ENCODE results near the gene JUN.

The JUN gene

DNA sequence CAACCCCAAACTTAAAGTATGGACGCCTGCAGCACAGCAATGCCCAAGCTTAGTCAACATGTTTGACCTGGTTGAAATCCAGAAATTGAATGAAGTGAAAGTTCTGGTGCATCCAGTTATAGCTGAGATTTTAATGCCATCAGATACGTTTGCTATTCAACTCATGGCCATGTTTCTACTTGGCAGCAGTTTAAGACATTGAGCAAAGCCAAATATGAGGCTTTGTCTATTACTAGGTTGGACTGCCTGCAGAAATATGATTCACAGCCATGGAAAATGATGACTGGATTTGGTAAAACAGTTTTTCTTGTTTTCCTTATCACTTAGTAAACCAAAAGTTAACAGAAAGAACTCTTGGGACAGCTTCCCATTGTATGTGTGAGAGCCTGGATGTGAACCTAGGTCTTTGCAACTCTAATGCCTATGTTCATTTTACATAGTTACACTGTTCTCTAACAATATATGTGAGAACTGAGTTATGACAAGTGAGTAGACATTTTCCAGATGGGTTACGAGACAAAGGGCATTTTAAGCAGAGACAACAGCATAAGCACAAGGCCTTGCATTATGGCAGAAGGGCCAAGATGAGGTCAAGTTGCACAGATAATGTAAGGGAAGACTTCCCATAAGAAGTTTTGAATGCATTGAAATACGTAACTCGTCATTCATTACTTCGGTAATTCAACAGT is 51.6 kb downstream of the JUN start:
- no peak overlapping the region for H3K27ac ChIP-seq

More for the DNA sequence above, 51.6 kb downstream of the JUN start:
- Histone ChIP-seq H3K9me3 (no peaks in the 10 kb centered on the region), H3K27me3 (no peaks in the 10 kb centered on the region), H3K4me1 (peaks cover 0 to 8% (median 0%) of the 10 kb centered on the region in 4 donors), H3K36me3 (no peaks in the 10 kb centered on the region), H3K4me3 (no peak overlapping the region)
- no peak for DNase-seq
- intact Hi-C loops (cut with DNase I; ENCODE audit: low total_unique reads), result no loop called here
- TF ChIP-seq, protein P1, sequence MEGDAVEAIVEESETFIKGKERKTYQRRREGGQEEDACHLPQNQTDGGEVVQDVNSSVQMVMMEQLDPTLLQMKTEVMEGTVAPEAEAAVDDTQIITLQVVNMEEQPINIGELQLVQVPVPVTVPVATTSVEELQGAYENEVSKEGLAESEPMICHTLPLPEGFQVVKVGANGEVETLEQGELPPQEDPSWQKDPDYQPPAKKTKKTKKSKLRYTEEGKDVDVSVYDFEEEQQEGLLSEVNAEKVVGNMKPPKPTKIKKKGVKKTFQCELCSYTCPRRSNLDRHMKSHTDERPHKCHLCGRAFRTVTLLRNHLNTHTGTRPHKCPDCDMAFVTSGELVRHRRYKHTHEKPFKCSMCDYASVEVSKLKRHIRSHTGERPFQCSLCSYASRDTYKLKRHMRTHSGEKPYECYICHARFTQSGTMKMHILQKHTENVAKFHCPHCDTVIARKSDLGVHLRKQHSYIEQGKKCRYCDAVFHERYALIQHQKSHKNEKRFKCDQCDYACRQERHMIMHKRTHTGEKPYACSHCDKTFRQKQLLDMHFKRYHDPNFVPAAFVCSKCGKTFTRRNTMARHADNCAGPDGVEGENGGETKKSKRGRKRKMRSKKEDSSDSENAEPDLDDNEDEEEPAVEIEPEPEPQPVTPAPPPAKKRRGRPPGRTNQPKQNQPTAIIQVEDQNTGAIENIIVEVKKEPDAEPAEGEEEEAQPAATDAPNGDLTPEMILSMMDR (IDR thresholded peaks at IDR 0.05), result no peak

Data from tibial artery (tissue), 4 donors.